Measurements from ENCODE around the gene PLPPR3.

- TF ChIP-seq, protein P1, sequence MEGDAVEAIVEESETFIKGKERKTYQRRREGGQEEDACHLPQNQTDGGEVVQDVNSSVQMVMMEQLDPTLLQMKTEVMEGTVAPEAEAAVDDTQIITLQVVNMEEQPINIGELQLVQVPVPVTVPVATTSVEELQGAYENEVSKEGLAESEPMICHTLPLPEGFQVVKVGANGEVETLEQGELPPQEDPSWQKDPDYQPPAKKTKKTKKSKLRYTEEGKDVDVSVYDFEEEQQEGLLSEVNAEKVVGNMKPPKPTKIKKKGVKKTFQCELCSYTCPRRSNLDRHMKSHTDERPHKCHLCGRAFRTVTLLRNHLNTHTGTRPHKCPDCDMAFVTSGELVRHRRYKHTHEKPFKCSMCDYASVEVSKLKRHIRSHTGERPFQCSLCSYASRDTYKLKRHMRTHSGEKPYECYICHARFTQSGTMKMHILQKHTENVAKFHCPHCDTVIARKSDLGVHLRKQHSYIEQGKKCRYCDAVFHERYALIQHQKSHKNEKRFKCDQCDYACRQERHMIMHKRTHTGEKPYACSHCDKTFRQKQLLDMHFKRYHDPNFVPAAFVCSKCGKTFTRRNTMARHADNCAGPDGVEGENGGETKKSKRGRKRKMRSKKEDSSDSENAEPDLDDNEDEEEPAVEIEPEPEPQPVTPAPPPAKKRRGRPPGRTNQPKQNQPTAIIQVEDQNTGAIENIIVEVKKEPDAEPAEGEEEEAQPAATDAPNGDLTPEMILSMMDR (IDR thresholded peaks at IDR 0.05): no peak
- no peak for TF ChIP-seq POLR2A (IDR thresholded peaks at IDR 0.05)
Observed at GRCh38 chr19:801861-802497, 19.8 kb downstream of the PLPPR3 start.

All from Peyer's patch (tissue), 4 donors.